ENCODE results near the gene DDX39A. TPM values are rescaled to one million over a fixed set of nuclear protein-coding genes. Genes with fewer than 3 reads are reported as not detected.

The DDX39A gene
- total and polyA plus RNA-seq, 2 of the 8 experiments (the other 6 are each of a cell fraction or from before 2014, with no cell fraction given): 139 TPM

DNA sequence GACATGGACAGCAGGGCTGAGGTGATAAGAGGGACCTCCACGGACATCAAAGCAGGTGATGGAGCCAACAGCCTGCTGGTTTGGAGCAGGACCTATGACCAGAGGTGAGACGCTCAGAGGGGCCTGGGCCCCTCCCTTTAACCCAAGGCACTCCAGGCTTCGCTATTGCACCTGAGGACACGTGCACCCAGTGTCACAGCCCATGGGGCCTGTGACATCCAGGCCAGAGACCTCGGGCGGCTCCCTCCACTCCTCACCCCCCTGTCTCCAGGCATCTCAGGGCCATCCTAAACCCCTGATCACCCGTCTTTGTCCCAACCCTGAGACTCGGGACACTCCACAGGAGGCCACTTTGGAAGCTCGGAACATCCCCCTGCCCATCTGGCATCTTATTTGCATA is 25.0 kb downstream of the DDX39A start:
- Histone ChIP-seq H2AFZ (ENCODE audit: low read length) (no peak overlapping the region), H3K4me1 (replicated peaks in 1 of 4; ENCODE audit: control insufficient read depth in 3 of 4, insufficient read depth in 4 of 4, low read length in 3 of 4) (peaks cover 0 to 5% (median 4%) of the 10 kb centered on the region in 4 experiments; a peak in 5 of 7 replicates), H3K79me2 (ENCODE audit: control insufficient read depth in 1 of 2, insufficient read depth in 2 of 2, low read length in 2 of 2) (no peaks in the 10 kb centered on the region), H3K14ac (ENCODE audit: insufficient read length) (no peak overlapping the region), H2BK5ac (ENCODE audit: low read depth, low read length) (no peak overlapping the region), H4K91ac (replicated peaks; ENCODE audit: insufficient read length, low read length) (no peak overlapping the region), H3K4ac (replicated peaks; ENCODE audit: insufficient read length, low read depth, low read length) (no peak overlapping the region), H3K79me1 (ENCODE audit: low read depth, low read length) (no peaks in the 10 kb centered on the region), H3K9me3 (ENCODE audit: insufficient read depth in 2 of 2, low read depth in 1 of 2, low read length in 1 of 2) (no peaks in the 10 kb centered on the region), H4K8ac (ENCODE audit: extremely low read depth, insufficient read depth, low read length) (0 out of 2 replicates have a peak overlapping the region, but pooled peaks have one; percentile 4), H2BK120ac (replicated peaks; ENCODE audit: low read depth, low read length) (no peak overlapping the region), H2BK20ac (ENCODE audit: low read length) (no peak overlapping the region), H3K23ac (ENCODE audit: insufficient read length) (no peak overlapping the region), H3K4me3 (ENCODE audit: extremely low read depth in 1 of 4, insufficient read depth in 2 of 4, low read depth in 3 of 4, low read length in 4 of 4) (no peak overlapping the region), H3K18ac (ENCODE audit: extremely low read depth, low read length) (no peak overlapping the region), H2BK12ac (ENCODE audit: low read depth, low read length) (no peak overlapping the region), H3K36me3 (ENCODE audit: control insufficient read depth in 2 of 4, insufficient read depth in 4 of 4, low read length in 3 of 4) (no peaks in the 10 kb centered on the region), H2BK15ac (ENCODE audit: low read length) (0 out of 2 replicates have a peak overlapping the region, but pooled peaks have one; percentile 46), H3K27ac (ENCODE audit: low read depth, low read length) (no peak overlapping the region), H3K4me2 (ENCODE audit: insufficient read depth in 1 of 2, low read depth in 2 of 2, low read length in 2 of 2) (no peak overlapping the region), H2AK5ac (ENCODE audit: low read depth, low read length) (peak overlapping the region; percentile 13; the same call in 1 of the 2 replicates), H4K20me1 (replicated peaks in 1 of 2; ENCODE audit: control insufficient read depth in 1 of 2, insufficient read depth in 2 of 2, low read length in 2 of 2) (no peaks in the 10 kb centered on the region), H3K9ac (replicated peaks in 1 of 4; ENCODE audit: extremely low read depth in 1 of 4, low read depth in 3 of 4, low read length in 3 of 4) (no peak overlapping the region), H3K27me3 (replicated peaks in 1 of 4; ENCODE audit: control insufficient read depth in 3 of 4, extremely low read depth in 1 of 4, insufficient read depth in 3 of 4, low read length in 3 of 4) (no peaks in the 10 kb centered on the region), H3K56ac (replicated peaks; ENCODE audit: insufficient read length, low read depth, low read length) (no peak overlapping the region), H3K23me2 (ENCODE audit: low read depth, low read length) (no peaks in the 10 kb centered on the region; the same call in 1 of the 2 replicates), H4K5ac (ENCODE audit: insufficient read length, low read depth, low read length) (no peak overlapping the region)
- FAIRE-seq (no peak), DNase-seq (ENCODE audit: low read depth in 1 of 2, low spot score in 2 of 2) (no peak)
- WGBS, 2 experiments (ENCODE audit: extremely low coverage in 1 of 2, insufficient coverage in 1 of 2, insufficient read length in 1 of 2, insufficient replicate concordance in 2 of 2, low coverage in 1 of 2, low lambda C conversion rate in 2 of 2, missing lambda C conversion rate in 1 of 2): 91% methylated on average over 9 of the region's 9 CpGs; no CpG with 5 or more reads in 1 of the 2 experiments
- POLR2A ChIA-PET (ENCODE audit: partially characterized antibody): interaction anchor here (4.8 kb wide), 1 partner anchor 11 kb away, joined by 24 read pairs; no protein-coding TSS in a partner anchor
- CTCF ChIA-PET (ENCODE audit: partially characterized antibody): interaction anchor here (0.6 to 1.2 kb wide), 4 partner anchors 11 to 214 kb away, joined by 3 to 7 read pairs (median 3); no protein-coding TSS in a partner anchor
- TF ChIP-seq KDM5A (IDR thresholded peaks at IDR 0.05; ENCODE audit: low read length): no peak
- TF ChIP-seq, protein P1, sequence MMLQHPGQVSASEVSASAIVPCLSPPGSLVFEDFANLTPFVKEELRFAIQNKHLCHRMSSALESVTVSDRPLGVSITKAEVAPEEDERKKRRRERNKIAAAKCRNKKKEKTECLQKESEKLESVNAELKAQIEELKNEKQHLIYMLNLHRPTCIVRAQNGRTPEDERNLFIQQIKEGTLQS (IDR thresholded peaks at IDR 0.05; ENCODE audit: insufficient read depth, low read depth, low read length): no peak

Data from H1 (cell line).